HepG2 (cell line): Measurements from ENCODE around the gene TAGAP. TPM values are rescaled to one million over a fixed set of nuclear protein-coding genes. Genes with fewer than 3 reads are reported as not detected.

Experiments used
- DRAP1 ChIP-seq: IDR thresholded peaks from 2 replicates; pipeline ENCODE4 v1.6.1; 2016; ENCODE audit warnings: missing genetic modification reagents, missing compliant biosample characterization
- FLYWCH1 ChIP-seq: sonication (generic); formaldehyde crosslinking; IDR thresholded peaks from 2 replicates; pipeline ENCODE4 v1.8.1; 2023; ENCODE audit warnings: mild to moderate bottlenecking, missing genetic modification reagents
- HMGXB3 ChIP-seq: sonication (generic); formaldehyde crosslinking; IDR thresholded peaks from 2 replicates; pipeline ENCODE4 v1.4.0; 2020; ENCODE audit warnings: missing genetic modification reagents, borderline replicate concordance
- HNRNPH1 ChIP-seq: fragments of 200-400 bp; formaldehyde crosslinking; optimal IDR thresholded peaks from 2 replicates; pipeline ENCODE3; 2017; ENCODE audit warnings: mild to moderate bottlenecking, low read depth, low read length
- HOXA7 ChIP-seq: sonication (generic); formaldehyde crosslinking; IDR thresholded peaks from 2 replicates; pipeline ENCODE4 v1.8.1; 2022; ENCODE audit warnings: mild to moderate bottlenecking, missing genetic modification reagents, moderate library complexity
- MXD1 ChIP-seq: sonication (generic); formaldehyde crosslinking; IDR thresholded peaks from 2 replicates; pipeline ENCODE4 v1.4.0; 2020; ENCODE audit warnings: mild to moderate bottlenecking, missing genetic modification reagents
- PATZ1 ChIP-seq: sonication (generic); formaldehyde crosslinking; IDR thresholded peaks from 2 replicates; pipeline ENCODE4 v1.4.0; 2020; ENCODE audit warnings: missing genetic modification reagents
- PITX1 ChIP-seq: sonication (generic); formaldehyde crosslinking; IDR thresholded peaks from 2 replicates; pipeline ENCODE4 v1.5.1; 2020; ENCODE audit warnings: mild to moderate bottlenecking, missing genetic modification reagents
- RXRA ChIP-seq: sonication (generic); formaldehyde crosslinking; IDR thresholded peaks from 2 replicates; pipeline ENCODE4 v1.5.1; 2020; ENCODE audit warnings: missing genetic modification reagents
- SYNCRIP ChIP-seq: fragments of 200-400 bp; formaldehyde crosslinking; IDR thresholded peaks from 2 replicates; pipeline ENCODE4 v1.6.1; 2018; ENCODE audit warnings: mild to moderate bottlenecking, low read depth, low read length; ENCODE audit not compliant: insufficient read depth
- ZNF121 ChIP-seq: sonication (generic); formaldehyde crosslinking; IDR thresholded peaks from 2 replicates; pipeline ENCODE4 v1.5.0; 2020; ENCODE audit warnings: mild to moderate bottlenecking, missing genetic modification reagents
- ZNF335 ChIP-seq: sonication (generic); formaldehyde crosslinking; IDR thresholded peaks from 2 replicates; pipeline ENCODE4 v1.4.0; 2020; ENCODE audit warnings: missing genetic modification reagents
- ZNF367 ChIP-seq: sonication (generic); formaldehyde crosslinking; IDR thresholded peaks from 2 replicates; pipeline ENCODE4 v1.4.0; 2020; ENCODE audit warnings: missing genetic modification reagents, borderline replicate concordance
- ZNF749 ChIP-seq: sonication (generic); formaldehyde crosslinking; IDR thresholded peaks from 2 replicates; pipeline ENCODE4 v1.8.0; 2022; ENCODE audit warnings: mild to moderate bottlenecking, missing genetic modification reagents, moderate library complexity, borderline replicate concordance
- ZXDC ChIP-seq: sonication (generic); formaldehyde crosslinking; IDR thresholded peaks from 2 replicates; pipeline ENCODE4 v1.5.0; 2020; ENCODE audit warnings: mild to moderate bottlenecking, missing genetic modification reagents
- polyA plus RNA-seq, 8 experiments: library from polyadenylated mRNA; depleted of rRNA in 3 of 8; stranded (reverse) in 7 of 8; unstranded in 1 of 8; fragments of >200 nt; fragmentation: Illumina TruSeq in 4 of 8; extraction: Trizol in 4 of 8; gene quantifications; 2 replicates each; pipeline versions ENCODE4 v1.2.1 to v1.2.3, GENCODE V29; 2011 to 2016; ENCODE audit warnings: low read depth in 4 of 8, missing spikeins in 1 of 8, mixed read lengths in 1 of 8; ENCODE audit not compliant: insufficient read depth in 1 of 8
- total RNA-seq, 5 experiments: library from RNA; depleted of rRNA; stranded (reverse); fragments of >200 nt; fragmentation: Illumina TruSeq; extraction: Trizol; gene quantifications; 2 replicates each; pipeline ENCODE4 v1.2.3, GENCODE V29; 2016; ENCODE audit warnings: low read depth in 1 of 5
- TF ChIP-seq, protein P1 (sequence below), 2 experiments: sonication (generic) in 1 of 2; formaldehyde crosslinking in 1 of 2; IDR thresholded peaks; 2 replicates each; pipeline versions ENCODE4 v1.4.0 to v1.6.1; 2018 to 2020; ENCODE audit warnings: missing genetic modification reagents in 2 of 2, borderline replicate concordance in 1 of 2, low read depth in 1 of 2, mild to moderate bottlenecking in 1 of 2, missing biosample characterization in 1 of 2

TAGAP gene
- total and polyA plus RNA-seq, 2 of the 13 experiments (the other 11 are each of a cell fraction or from before 2014, with no cell fraction given): not detected

- peak; percentile 89; the same call in 1 of the 2 replicates for TF ChIP-seq HMGXB3 (CRISPR knock-in tag)
- TF ChIP-seq PITX1 (CRISPR knock-in tag): peak; percentile 95
- peak; percentile 98 for TF ChIP-seq MXD1 (CRISPR knock-in tag)
- TF ChIP-seq ZXDC (CRISPR knock-in tag): peak; percentile 95
- no peak for TF ChIP-seq HNRNPH1
- TF ChIP-seq ZNF121: peak; percentile 83
- peak; percentile 96 for TF ChIP-seq ZNF367
- TF ChIP-seq SYNCRIP: no peak
- TF ChIP-seq PATZ1 (CRISPR knock-in tag): peak; percentile 80
- peak; percentile 71 for TF ChIP-seq DRAP1 (CRISPR knock-in tag)
- TF ChIP-seq, protein P1, sequence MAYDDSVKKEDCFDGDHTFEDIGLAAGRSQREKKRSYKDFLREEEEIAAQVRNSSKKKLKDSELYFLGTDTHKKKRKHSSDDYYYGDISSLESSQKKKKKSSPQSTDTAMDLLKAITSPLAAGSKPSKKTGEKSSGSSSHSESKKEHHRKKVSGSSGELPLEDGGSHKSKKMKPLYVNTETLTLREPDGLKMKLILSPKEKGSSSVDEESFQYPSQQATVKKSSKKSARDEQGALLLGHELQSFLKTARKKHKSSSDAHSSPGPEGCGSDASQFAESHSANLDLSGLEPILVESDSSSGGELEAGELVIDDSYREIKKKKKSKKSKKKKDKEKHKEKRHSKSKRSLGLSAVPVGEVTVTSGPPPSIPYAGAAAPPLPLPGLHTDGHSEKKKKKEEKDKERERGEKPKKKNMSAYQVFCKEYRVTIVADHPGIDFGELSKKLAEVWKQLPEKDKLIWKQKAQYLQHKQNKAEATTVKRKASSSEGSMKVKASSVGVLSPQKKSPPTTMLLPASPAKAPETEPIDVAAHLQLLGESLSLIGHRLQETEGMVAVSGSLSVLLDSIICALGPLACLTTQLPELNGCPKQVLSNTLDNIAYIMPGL (CRISPR knock-in tag; IDR thresholded peaks at IDR 0.05; ENCODE audit: borderline replicate concordance in 1 of 2, low read depth in 1 of 2): peak; percentile 98
- peak; percentile 85 for TF ChIP-seq ZNF335 (CRISPR knock-in tag)
- TF ChIP-seq ZNF749 (CRISPR knock-in tag): peak; percentile 98
- peak; percentile 88; the same call in 1 of the 2 replicates for TF ChIP-seq RXRA (CRISPR knock-in tag)
- no peak for TF ChIP-seq HOXA7 (CRISPR knock-in tag)
- no peak for TF ChIP-seq FLYWCH1 (CRISPR knock-in tag)
Measured at GRCh38 chr6:158999666-159000403, 45.0 kb downstream of the TAGAP start, which contains the start of gene RSPH3 (continued).
